GM03348 (cell line): ENCODE results near the gene CKLF.
"Not testable (repeated sequence)": the region's sequence is repeated elsewhere in the genome, so short reads cannot be mapped to it uniquely, and the experiment has no call there.

Experiments used
- DNase-seq: peaks from one replicate; pipeline ENCODE4 v3.0.0; 2012; ENCODE audit warnings: low spot score

CKLF gene

GRCh38 chr16:66569131-66569530 lies 16.8 kb downstream of the CKLF start:
- peak; percentile 50 for DNase-seq

DNA sequence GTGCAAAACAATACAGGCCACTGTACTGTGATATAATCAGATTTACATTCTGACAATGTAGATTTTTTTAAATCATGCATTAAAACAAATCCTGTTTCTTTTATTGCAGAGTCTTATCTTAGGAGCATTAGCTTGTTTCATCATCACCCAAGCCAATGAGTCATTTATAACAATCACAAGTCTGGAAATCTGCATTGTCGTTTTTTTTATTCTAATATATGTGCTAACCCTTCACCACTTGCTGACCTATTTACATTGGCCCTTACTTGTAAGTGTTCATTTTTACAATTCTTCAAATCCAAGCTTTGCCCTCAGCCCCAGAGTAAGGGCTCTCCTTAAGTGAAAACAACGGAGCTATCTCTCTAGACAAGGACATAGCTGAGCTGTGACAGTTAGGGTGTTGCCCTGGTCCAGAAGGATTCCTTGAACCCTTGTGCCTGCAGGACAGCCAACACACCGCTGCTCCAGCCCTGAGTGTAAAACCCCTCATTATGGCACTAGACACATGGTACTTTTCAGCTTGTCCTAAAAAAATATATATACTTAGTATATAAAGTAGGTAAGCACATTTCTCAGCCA lies 17.5 kb downstream of the CKLF start:
- peak; percentile 55 for DNase-seq

GRCh38 chr16:66572356-66572755 lies 20.0 kb downstream of the CKLF start:
- DNase-seq, result no peak

DNA sequence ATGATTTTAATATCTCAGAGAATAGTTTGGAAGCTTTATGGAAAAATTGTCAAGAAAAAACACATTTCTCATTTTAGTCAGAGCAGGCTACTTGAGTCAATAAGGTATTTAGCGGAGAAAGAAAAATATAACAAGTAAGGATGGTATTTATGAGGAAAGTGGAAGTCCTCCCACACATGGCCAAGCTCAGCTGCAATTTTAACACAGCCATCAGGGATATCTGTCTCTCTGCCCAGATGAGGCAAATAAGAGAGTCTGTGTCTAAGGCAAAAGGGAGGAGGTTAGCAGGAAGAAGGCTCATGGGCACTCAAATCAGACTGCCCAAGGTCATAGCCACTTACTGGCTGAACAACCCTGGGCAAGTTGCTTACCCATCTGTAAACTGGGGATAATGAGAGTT lies 21.7 kb downstream of the CKLF start:
- DNase-seq, result no peak

GRCh38 chr16:66574531-66574930 lies 22.2 kb downstream of the CKLF start:
- DNase-seq, result no peak

GRCh38 chr16:66575060-66575459 lies 22.7 kb downstream of the CKLF start:
- DNase-seq, result no peak

DNA sequence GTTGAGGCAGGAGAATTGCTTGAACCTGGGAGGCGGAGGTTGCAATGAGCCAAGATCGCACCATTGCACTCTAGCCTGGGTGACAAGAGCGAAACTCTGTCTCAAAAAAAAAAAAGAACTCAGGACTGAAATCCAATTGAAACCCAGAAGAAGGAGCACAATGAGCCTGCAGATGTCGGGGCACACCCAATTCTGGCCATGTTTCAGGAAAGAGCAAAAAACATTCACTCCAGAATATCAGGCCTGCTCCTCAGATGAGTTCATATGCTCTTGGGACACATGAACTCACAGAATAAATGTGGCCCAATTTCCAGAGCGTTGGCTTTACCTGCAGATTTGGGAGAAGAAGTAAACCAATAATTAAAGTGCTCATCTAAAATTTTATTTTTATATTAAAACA lies 23.9 kb downstream of the CKLF start:
- DNase-seq, result no peak

GRCh38 chr16:66578651-66579531 lies 26.5 kb downstream of the CKLF start, which contains the start of gene CMTM2:
Gene CMTM2 (plus strand): TSS chr16:66579463. CDS start chr16:66579608, 145 bp downstream.
- DNase-seq, result peak; percentile 22

- peak; percentile 85 for DNase-seq
Observed at GRCh38 chr16:66580605-66581209, 28.3 kb downstream of the CKLF start.

DNA sequence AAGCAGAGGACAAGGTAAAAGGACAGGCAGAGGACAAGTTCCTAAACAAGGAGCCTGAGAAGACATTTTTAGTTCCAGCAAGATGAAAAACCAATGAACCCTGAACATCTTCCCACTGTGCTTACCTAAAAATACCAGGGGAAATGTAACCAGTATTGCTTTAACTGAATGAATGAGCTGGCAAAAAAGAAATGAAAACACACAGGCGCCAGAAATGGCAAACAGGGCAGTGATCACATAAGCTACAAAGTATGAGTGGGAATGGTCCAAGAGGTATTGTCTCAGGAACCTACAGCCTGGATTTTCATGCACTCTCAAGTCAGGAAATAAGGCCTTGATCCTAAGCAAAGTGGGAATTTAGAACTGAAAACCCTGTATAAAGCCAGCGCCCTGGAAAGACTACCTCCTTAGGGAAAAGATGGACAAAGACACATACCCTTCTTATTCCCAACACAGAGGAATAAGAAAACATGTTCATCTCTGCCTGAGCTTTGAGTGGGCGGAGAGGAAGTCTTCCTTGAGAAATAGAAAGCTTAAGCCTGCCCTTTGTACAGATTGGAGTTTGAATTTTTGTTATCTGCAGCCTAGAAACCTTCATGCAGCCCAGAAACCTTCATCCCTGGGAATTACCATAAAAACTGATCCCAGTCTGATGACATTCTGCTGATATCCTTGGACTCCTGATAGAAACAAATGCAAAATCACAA lies 29.0 kb downstream of the CKLF start:
- DNase-seq, result peak; percentile 27

GRCh38 chr16:66585481-66586239 lies 33.3 kb downstream of the CKLF start:
- DNase-seq, result no peak

GRCh38 chr16:66587881-66588600 lies 35.7 kb downstream of the CKLF start:
- DNase-seq, result no peak

DNA sequence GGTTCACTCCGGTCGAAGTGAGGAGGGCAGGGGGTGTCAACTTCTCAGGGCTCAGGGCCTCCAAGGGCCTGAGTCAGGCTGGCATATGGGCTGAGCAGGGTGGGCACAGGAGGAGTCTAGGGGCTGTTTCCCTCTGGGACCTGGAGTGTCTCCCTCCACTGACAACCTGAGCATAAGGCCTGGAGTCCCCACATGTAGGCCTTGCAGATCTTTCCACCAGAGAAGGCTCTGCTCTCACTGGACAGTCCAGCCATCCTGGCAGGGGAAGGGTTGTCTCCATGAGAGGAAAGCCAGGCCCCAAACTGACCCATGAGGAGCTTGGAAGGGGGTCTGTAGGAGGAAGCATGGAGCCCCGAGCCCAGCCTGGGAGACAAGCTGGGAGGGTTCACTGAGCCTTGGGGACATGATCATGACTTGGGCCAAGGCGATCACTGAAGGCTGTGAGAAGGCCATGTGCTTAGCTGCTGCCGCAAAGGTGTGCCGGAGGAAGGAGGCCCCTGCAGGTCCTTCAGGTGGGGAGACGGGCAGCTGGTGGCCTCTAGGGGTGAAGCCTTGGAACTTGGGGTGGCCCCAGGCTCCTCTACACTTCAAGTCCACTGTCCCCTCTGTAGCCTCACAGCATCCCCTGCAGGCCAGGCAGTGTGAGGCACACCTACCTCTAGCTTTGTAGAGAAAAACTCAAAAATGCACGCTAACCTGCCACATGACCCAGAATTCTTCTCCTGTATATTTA lies 36.8 kb downstream of the CKLF start:
- peak; percentile 27 for DNase-seq

DNA sequence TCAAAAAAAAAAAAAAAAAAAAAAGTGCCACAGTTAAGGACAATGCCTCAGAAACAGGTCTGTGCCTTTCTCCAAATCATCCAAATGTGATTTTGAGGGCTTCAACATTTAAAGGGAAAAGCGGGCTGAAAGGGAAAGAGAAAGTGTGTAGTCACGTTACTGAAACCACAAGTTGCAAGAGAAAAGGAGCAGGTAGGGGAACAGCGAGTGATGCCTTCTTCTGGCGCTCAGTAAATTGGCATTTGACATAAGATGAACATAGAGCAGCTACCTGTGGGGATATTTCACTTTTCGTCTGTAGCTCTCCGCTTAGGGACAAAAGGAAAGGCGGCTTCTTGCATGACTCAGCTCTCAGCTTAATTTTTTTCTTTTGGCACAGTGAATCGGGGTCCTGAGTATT lies 37.9 kb downstream of the CKLF start:
- no peak for DNase-seq

- no peak for DNase-seq
Observed at GRCh38 chr16:66591018-66591417, 38.6 kb downstream of the CKLF start.

DNA sequence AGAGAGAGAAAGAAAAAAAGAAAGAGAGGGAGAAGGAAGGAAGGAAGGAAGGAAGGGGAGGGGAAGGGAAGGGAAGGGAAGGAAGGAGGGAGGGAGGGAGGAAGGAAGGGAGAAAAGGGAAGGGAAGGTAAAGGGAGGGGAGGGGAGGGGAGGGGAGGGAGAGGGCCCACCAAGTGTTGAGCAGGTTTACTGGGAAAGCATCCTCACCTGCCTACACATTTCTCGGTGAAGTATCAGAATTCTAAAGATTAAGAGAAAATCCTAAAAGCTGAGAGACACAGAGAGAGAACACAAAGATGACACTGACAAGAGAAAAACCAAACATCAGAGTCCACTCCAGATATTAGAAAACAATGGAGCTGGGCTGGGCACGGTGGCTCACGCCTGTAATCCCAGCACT lies 39.9 kb downstream of the CKLF start:
- DNase-seq, result no peak

GRCh38 chr16:66592814-66593213 lies 40.4 kb downstream of the CKLF start:
- DNase-seq, result no peak

DNA sequence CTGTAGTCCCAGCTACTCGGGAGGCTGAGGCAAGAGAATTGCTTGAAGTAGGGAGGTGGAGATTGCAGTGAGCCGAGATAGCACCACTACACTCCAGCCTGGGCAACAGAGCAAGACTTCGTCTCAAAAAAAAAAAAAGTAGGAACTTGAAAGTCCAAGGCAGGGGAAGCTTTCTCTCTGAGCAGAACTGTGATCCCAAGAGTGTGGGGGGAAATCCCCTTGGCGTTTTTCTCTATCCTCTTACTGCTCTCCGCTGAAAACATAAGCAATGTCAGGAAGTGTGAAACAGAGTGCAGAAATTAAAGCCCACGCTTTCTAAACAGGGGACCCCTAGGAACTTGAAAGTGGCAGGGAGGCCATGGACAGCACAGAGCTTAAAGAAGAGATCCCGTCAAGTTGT lies 42.4 kb downstream of the CKLF start:
- DNase-seq, result no peak

GRCh38 chr16:66596559-66596958 lies 44.2 kb downstream of the CKLF start:
- not testable (repeated sequence) for DNase-seq
